Esophagus squamous epithelium (tissue), 4 donors: ENCODE data around the gene LRBA.

Experiments
- POLR2A ChIP-seq, 4 donors: fragments of 450-650 bp; IDR thresholded peaks; one replicate each; pipeline ENCODE4 v1.6.1; 2017; ENCODE audit warnings: antibody characterized with exemption in 4 of 4, mild to moderate bottlenecking in 4 of 4, moderate library complexity in 3 of 4
- TF ChIP-seq, protein P1 (sequence below), 6 experiments: fragments of 450-650 bp in 4 of 6; fragments of 200-600 bp in 2 of 6; sonication (generic) in 2 of 6; IDR thresholded peaks; one replicate each; pipeline ENCODE4 v1.5.1; 2016 to 2019; ENCODE audit warnings: antibody characterized with exemption in 6 of 6, mild to moderate bottlenecking in 4 of 6, moderate library complexity in 4 of 6

DNA sequence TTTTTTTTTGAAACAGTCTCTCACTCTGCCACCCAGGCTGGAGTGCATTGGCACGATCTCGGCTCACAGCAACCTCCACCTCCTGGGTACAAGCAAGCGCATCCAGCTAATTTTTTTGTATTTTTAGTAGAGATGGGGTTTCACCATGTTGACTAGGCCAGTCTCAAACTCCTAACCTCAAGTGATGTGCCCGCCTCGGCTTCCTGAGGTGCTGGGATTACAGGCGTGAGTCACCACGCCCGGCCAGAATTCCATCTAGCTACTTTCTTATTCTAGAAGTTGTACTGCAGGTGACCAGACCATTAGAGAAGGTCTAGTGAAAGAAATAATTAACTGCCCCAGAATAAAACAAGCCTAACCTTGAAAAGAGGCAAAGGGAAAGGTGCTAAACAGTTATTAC is 2.3 kb downstream of the LRBA start:
- TF ChIP-seq, protein P1, sequence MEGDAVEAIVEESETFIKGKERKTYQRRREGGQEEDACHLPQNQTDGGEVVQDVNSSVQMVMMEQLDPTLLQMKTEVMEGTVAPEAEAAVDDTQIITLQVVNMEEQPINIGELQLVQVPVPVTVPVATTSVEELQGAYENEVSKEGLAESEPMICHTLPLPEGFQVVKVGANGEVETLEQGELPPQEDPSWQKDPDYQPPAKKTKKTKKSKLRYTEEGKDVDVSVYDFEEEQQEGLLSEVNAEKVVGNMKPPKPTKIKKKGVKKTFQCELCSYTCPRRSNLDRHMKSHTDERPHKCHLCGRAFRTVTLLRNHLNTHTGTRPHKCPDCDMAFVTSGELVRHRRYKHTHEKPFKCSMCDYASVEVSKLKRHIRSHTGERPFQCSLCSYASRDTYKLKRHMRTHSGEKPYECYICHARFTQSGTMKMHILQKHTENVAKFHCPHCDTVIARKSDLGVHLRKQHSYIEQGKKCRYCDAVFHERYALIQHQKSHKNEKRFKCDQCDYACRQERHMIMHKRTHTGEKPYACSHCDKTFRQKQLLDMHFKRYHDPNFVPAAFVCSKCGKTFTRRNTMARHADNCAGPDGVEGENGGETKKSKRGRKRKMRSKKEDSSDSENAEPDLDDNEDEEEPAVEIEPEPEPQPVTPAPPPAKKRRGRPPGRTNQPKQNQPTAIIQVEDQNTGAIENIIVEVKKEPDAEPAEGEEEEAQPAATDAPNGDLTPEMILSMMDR (IDR thresholded peaks at IDR 0.05) = no peak
- no peak for TF ChIP-seq POLR2A (IDR thresholded peaks at IDR 0.05)
